A673 (cell line): ENCODE data around the gene ZDHHC20. TPM values are rescaled to one million over a fixed set of nuclear protein-coding genes. Genes with fewer than 3 reads are reported as not detected.

ENCODE experiments used
- BruUV-seq: library from RNA; stranded (reverse); fragments of 400-500 nt; replicated peaks from 2 replicates; lab custom pipeline; 2021; lab: Mats Ljungman, UMichigan
- CTCF ChIA-PET: fragments of 300-600 bp; sonication (Branson Sonifier 250); formaldehyde crosslinking; loops from one replicate; lab custom pipeline; 2022; ENCODE audit warnings: antibody characterized with exemption; lab: Charles Lee
- POLR2A ChIA-PET: fragments of 300-600 bp; sonication (Branson Sonifier 250); formaldehyde crosslinking; loops from one replicate; lab custom pipeline; 2022; ENCODE audit warnings: antibody characterized with exemption; ENCODE audit not compliant: low non-redundant PET; lab: Charles Lee
- DNase-seq: peaks from one replicate; pipeline ENCODE4 v3.0.0-alpha.2; 2015; ENCODE audit warnings: low spot score
- H3K27ac ChIP-seq: fragments of 200-600 bp; sonication (generic); 2 replicates; pipeline ENCODE4 v1.5.1; 2016; ENCODE audit warnings: mixed run types, low read depth, mild to moderate bottlenecking, mixed read lengths, antibody characterized with exemption, low read length; ENCODE audit not compliant: poor library complexity, severe bottlenecking
- H3K27me3 ChIP-seq: fragments of 200-600 bp; sonication (generic); replicated peaks from 2 replicates; pipeline ENCODE4 v1.6.1; 2017; ENCODE audit warnings: mixed run types, low read depth, mild to moderate bottlenecking, mixed read lengths, antibody characterized with exemption, low read length; ENCODE audit not compliant: insufficient read depth, poor library complexity
- H3K36me3 ChIP-seq: fragments of 200-600 bp; sonication (generic); 2 replicates; pipeline ENCODE4 v1.6.1; 2016; ENCODE audit warnings: mixed run types, mild to moderate bottlenecking, mixed read lengths, antibody characterized with exemption, low read length; ENCODE audit not compliant: insufficient read depth, poor library complexity, severe bottlenecking
- H3K4me1 ChIP-seq: fragments of 200-600 bp; sonication (generic); 2 replicates; pipeline ENCODE4 v1.6.1; 2017; ENCODE audit warnings: mixed run types, mild to moderate bottlenecking, mixed read lengths, antibody characterized with exemption, low read length; ENCODE audit not compliant: insufficient read depth, poor library complexity, severe bottlenecking
- H3K4me3 ChIP-seq: fragments of 200-600 bp; sonication (generic); 2 replicates; pipeline ENCODE4 v1.5.1; 2016; ENCODE audit warnings: low read depth, mixed run types, mild to moderate bottlenecking, mixed read lengths, low read length; ENCODE audit not compliant: poor library complexity, severe bottlenecking
- H3K9me3 ChIP-seq: fragments of 200-600 bp; sonication (generic); 2 replicates; pipeline ENCODE4 v1.6.1; 2016; ENCODE audit warnings: mixed run types, low read depth, mild to moderate bottlenecking, mixed read lengths, antibody characterized with exemption, low read length; ENCODE audit not compliant: poor library complexity, severe bottlenecking
- CTCF ChIP-seq: fragments of 300-800, 200-600 bp; sonication (generic); conservative IDR thresholded peaks from 2 replicates; pipeline ENCODE4 v1.5.1; 2017; ENCODE audit warnings: low read depth, mild to moderate bottlenecking, antibody characterized with exemption, low read length, moderate library complexity, mixed read lengths
- EZH2 ChIP-seq: fragments of 200-600 bp; sonication (generic); IDR thresholded peaks from 2 replicates; pipeline ENCODE4 v1.6.1; 2017; ENCODE audit warnings: borderline replicate concordance, low read depth, mild to moderate bottlenecking, mixed read lengths, antibody characterized with exemption, low read length; ENCODE audit not compliant: poor library complexity, severe bottlenecking
- intact Hi-C: fragments of 100-400 bp; cut with micrococcal nuclease; formaldehyde crosslinking; loops from one replicate; pipeline ENCODE4 v1.10.0; 2022; ENCODE audit not compliant: unreplicated experiment
- total RNA-seq: library from RNA; stranded (reverse); gene quantifications from 2 replicates; pipeline ENCODE4 v1.2.3, GENCODE V29; 2021

Gene ZDHHC20
- total RNA-seq, 1 experiment from 2014 or later = 98.9 TPM

- peaks cover 10% of the 10 kb centered on the region for H3K36me3 ChIP-seq
- ChIA-PET CTCF (no interaction called here), POLR2A (no interaction called here)
- DNase-seq = no peak
- no peak overlapping the region for H3K27ac ChIP-seq
- no peaks in the 10 kb centered on the region for H3K4me1 ChIP-seq
- H3K4me3 ChIP-seq = no peak overlapping the region
- no peaks in the 10 kb centered on the region for H3K9me3 ChIP-seq
- intact Hi-C loops = no loop called here
- TF ChIP-seq EZH2 (no peak), CTCF (no peak)
- BruUV-seq = no TSS peak
- H3K27me3 ChIP-seq = no peaks in the 10 kb centered on the region
Measured at GRCh38 chr13:21371011-21371410, 88.1 kb downstream of the ZDHHC20 start.

GRCh38 chr13:21365574-21365973 lies 93.5 kb downstream of the ZDHHC20 start:
- Histone ChIP-seq H3K4me3 (no peak overlapping the region), H3K36me3 (no peaks in the 10 kb centered on the region), H3K4me1 (no peaks in the 10 kb centered on the region), H3K27me3 (no peaks in the 10 kb centered on the region), H3K9me3 (no peaks in the 10 kb centered on the region), H3K27ac (no peak overlapping the region)
- no TSS peak for BruUV-seq
- TF ChIP-seq EZH2 (no peak), CTCF (no peak)
- ChIA-PET CTCF (no interaction called here), POLR2A (no interaction called here)
- no peak for DNase-seq
- intact Hi-C loops = no loop called here

GRCh38 chr13:21364916-21365315 lies 94.2 kb downstream of the ZDHHC20 start:
- ChIA-PET CTCF (no interaction called here), POLR2A (no interaction called here)
- Histone ChIP-seq H3K36me3 (no peaks in the 10 kb centered on the region), H3K4me3 (no peak overlapping the region), H3K9me3 (no peaks in the 10 kb centered on the region), H3K27me3 (no peaks in the 10 kb centered on the region), H3K27ac (no peak overlapping the region), H3K4me1 (no peaks in the 10 kb centered on the region)
- no TSS peak for BruUV-seq
- TF ChIP-seq CTCF = no peak
- no peak for TF ChIP-seq EZH2
- no peak for DNase-seq
- intact Hi-C loops = no loop called here
